Loucy (cell line): Measurements from ENCODE around the gene CCS.

Experiments used
- EZH2phosphoT487 ChIP-seq: fragments of 200-600 bp; IDR thresholded peaks from 2 replicates; pipeline ENCODE4 v1.6.1; 2018; ENCODE audit warnings: antibody characterized with exemption, mild to moderate bottlenecking, moderate library complexity, borderline replicate concordance
- TF ChIP-seq, protein P1 (sequence below): fragments of 200-600 bp; sonication (generic); conservative IDR thresholded peaks from 2 replicates; pipeline ENCODE4 v1.5.1; 2014; ENCODE audit warnings: mild to moderate bottlenecking, antibody characterized with exemption, low read length

DNA sequence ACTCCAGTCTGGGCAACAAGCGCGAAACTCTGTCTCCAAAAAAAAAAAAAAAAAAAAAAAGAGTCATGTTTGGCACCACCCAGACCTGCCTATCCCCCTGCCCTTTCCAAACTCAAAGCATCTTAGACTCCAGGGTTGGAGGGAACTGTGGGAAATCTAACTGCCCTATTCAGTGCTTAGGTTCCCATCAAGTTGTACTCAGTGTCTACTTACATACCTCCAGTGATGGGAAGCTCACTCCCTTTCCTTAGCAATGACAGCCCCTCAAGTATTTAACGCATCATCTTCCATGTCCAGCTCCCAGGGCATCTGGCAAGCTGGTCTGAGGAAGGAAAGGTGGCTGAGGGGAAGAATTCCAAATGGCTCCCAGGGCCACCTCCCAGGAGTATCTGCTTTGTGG lies 43.3 kb upstream of the CCS start:
- TF ChIP-seq, protein P1, sequence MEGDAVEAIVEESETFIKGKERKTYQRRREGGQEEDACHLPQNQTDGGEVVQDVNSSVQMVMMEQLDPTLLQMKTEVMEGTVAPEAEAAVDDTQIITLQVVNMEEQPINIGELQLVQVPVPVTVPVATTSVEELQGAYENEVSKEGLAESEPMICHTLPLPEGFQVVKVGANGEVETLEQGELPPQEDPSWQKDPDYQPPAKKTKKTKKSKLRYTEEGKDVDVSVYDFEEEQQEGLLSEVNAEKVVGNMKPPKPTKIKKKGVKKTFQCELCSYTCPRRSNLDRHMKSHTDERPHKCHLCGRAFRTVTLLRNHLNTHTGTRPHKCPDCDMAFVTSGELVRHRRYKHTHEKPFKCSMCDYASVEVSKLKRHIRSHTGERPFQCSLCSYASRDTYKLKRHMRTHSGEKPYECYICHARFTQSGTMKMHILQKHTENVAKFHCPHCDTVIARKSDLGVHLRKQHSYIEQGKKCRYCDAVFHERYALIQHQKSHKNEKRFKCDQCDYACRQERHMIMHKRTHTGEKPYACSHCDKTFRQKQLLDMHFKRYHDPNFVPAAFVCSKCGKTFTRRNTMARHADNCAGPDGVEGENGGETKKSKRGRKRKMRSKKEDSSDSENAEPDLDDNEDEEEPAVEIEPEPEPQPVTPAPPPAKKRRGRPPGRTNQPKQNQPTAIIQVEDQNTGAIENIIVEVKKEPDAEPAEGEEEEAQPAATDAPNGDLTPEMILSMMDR, result no peak
- TF ChIP-seq EZH2phosphoT487, result no peak
